OCI-LY3 (cell line): ENCODE measurements around the gene HDAC3.

Source experiments
- CTCF ChIP-seq: fragments of 200-600, 300-600 bp; sonication (generic); IDR thresholded peaks from 2 replicates; pipeline ENCODE4 v1.5.1; 2014; ENCODE audit warnings: antibody characterized with exemption, low read length, low read depth
- EZH2phosphoT487 ChIP-seq: fragments of 200-600 bp; shearing (Covaris generic); IDR thresholded peaks from 2 replicates; pipeline ENCODE4 v1.6.1; 2018; ENCODE audit warnings: antibody characterized with exemption, mixed run types, low read depth

GRCh38 chr5:141611289-141611688 is 25.4 kb downstream of the HDAC3 start:
- TF ChIP-seq CTCF = no peak
- TF ChIP-seq EZH2phosphoT487 = no peak
